K562 (cell line): ENCODE measurements around the gene PSMC3IP. TPM values are rescaled to one million over a fixed set of nuclear protein-coding genes. Genes with fewer than 3 reads are reported as not detected.
A peak's percentile ranks its signal among the peaks of the same experiment; 100 is the strongest.

Experiments used
- ATAC-seq: fragments of 200-7000 bp; cut with Tn5 transposase; 3 replicates; pipeline ENCODE4 v1.9.1; 2020; ENCODE audit warnings: moderate library complexity
- BruUV-seq: library from RNA; stranded (reverse); fragments of 400-500 nt; replicated peaks from 2 replicates; lab custom pipeline; 2021; lab: Mats Ljungman, UMichigan
- CTCF ChIA-PET: fragments of 300-600 bp; formaldehyde crosslinking; extraction: SDS; loops from one replicate; lab custom pipeline; 2021; ENCODE audit warnings: low intra/inter-chr PET ratio; lab: Yijun Ruan, JAX
- POLR2A ChIA-PET: fragments of 300-600, 350-650 bp; sonication (Branson Sonifier 250); formaldehyde crosslinking; extraction: SDS; loops from one replicate; lab custom pipeline; 2021; ENCODE audit warnings: antibody characterized with exemption, inconsistent platforms; lab: Yijun Ruan, JAX
- DNase-seq, 4 experiments: peaks; one replicate each; pipeline versions ENCODE4 v3.0.0 to v3.0.0-alpha.2; 2011 to 2018; ENCODE audit warnings: low spot score in 3 of 4, mixed read lengths in 3 of 4; ENCODE audit errors: extremely low read depth in 1 of 4
- FAIRE-seq: peaks from 2 replicates; lab custom pipeline; 2011; peaks lifted over from hg19 to GRCh38; lab: Jason Lieb, UNC
- H2AFZ ChIP-seq: 2 replicates; pipeline ENCODE4 v1.6.0; 2011; ENCODE audit warnings: low read depth, low read length, control low read depth, inconsistent platforms
- H3K27ac ChIP-seq: fragments of 200-600 bp; 3 replicates; pipeline ENCODE4 v1.8.0; 2011; ENCODE audit warnings: low read depth, mild to moderate bottlenecking, control low read depth, inconsistent platforms, low read length, moderate library complexity, mixed read lengths; ENCODE audit errors: extremely low read depth
- H3K27me3 ChIP-seq, 2 experiments: fragments of 300-600 bp in 1 of 2; 2 replicates in 1 of 2; 3 replicates in 1 of 2; pipeline versions ENCODE4 v1.6.0 to v1.8.0; 2011; ENCODE audit warnings: inconsistent platforms in 2 of 2, low read length in 2 of 2, mild to moderate bottlenecking in 1 of 2, mixed read lengths in 1 of 2, moderate library complexity in 1 of 2; ENCODE audit not compliant: control insufficient read depth in 2 of 2, insufficient read depth in 2 of 2
- H3K36me3 ChIP-seq: fragments of 300-600 bp; 3 replicates; pipeline ENCODE4 v1.8.0; 2011; ENCODE audit warnings: mild to moderate bottlenecking, low read length, inconsistent platforms; ENCODE audit not compliant: control insufficient read depth, insufficient read depth
- H3K4me1 ChIP-seq, 2 experiments: fragments of 200-600 bp in 1 of 2; replicated peaks in 1 of 2; 2 replicates in 1 of 2; 3 replicates in 1 of 2; pipeline versions ENCODE4 v1.5.1 to v1.8.0; 2011; ENCODE audit warnings: inconsistent platforms in 2 of 2, low read length in 2 of 2, mild to moderate bottlenecking in 1 of 2, mixed read lengths in 1 of 2, moderate library complexity in 1 of 2; ENCODE audit not compliant: control insufficient read depth in 2 of 2, insufficient read depth in 2 of 2
- H3K4me2 ChIP-seq: 2 replicates; pipeline ENCODE4 v1.6.1; 2011; ENCODE audit warnings: low read length, control low read depth, inconsistent platforms, mixed read lengths; ENCODE audit not compliant: insufficient read depth
- H3K4me3 ChIP-seq: fragments of 200-600 bp; sonication (generic), shearing (Covaris generic); 2 replicates; pipeline ENCODE4 v1.5.1; 2016; ENCODE audit warnings: control low read depth, inconsistent platforms
- H3K79me2 ChIP-seq: fragments of 200-600 bp; 3 replicates; pipeline ENCODE4 v1.8.0; 2011; ENCODE audit warnings: low read length, inconsistent platforms; ENCODE audit not compliant: control insufficient read depth, insufficient read depth
- H3K9ac ChIP-seq, 2 experiments: 2 replicates each; pipeline versions ENCODE4 v1.6.0 to v1.6.1; 2011; ENCODE audit warnings: low read depth in 2 of 2, low read length in 2 of 2, control low read depth in 1 of 2, inconsistent platforms in 1 of 2, mild to moderate bottlenecking in 1 of 2, mixed read lengths in 1 of 2; ENCODE audit not compliant: insufficient read depth in 1 of 2
- H3K9me1 ChIP-seq: one replicate; pipeline ENCODE4 v1.6.0; 2011; ENCODE audit warnings: inconsistent platforms, mild to moderate bottlenecking, low read length, moderate library complexity; ENCODE audit not compliant: control insufficient read depth, insufficient read depth
- H3K9me3 ChIP-seq: replicated peaks from 2 replicates; pipeline ENCODE4 v1.5.1; 2011; ENCODE audit warnings: low read depth, low read length, inconsistent platforms; ENCODE audit not compliant: control insufficient read depth, insufficient read depth
- H4K20me1 ChIP-seq: replicated peaks from 2 replicates; pipeline ENCODE4 v1.6.1; 2011; ENCODE audit warnings: low read length, inconsistent platforms, mixed read lengths; ENCODE audit not compliant: control insufficient read depth, insufficient read depth
- IRF2 ChIP-seq: sonication (generic); formaldehyde crosslinking; IDR thresholded peaks from 2 replicates; pipeline ENCODE4 v1.8.1; 2022; ENCODE audit warnings: mild to moderate bottlenecking, missing genetic modification reagents
- POLR2G ChIP-seq: fragments of 200-400 bp; formaldehyde crosslinking; IDR thresholded peaks from 2 replicates; pipeline ENCODE4 v1.6.1; 2017; ENCODE audit warnings: low read depth, mild to moderate bottlenecking, antibody characterized with exemption, low read length, moderate library complexity
- ZNF407 ChIP-seq: fragments of 450-650 bp; IDR thresholded peaks from 2 replicates; pipeline ENCODE4 v1.6.1; 2016; ENCODE audit warnings: low read depth
- ZNF444 ChIP-seq: fragments of 250-450 bp; sonication (Bioruptor Pico); IDR thresholded peaks from 2 replicates; pipeline ENCODE4 v1.4.0; 2020; ENCODE audit warnings: mild to moderate bottlenecking, moderate library complexity
- ZNF780A ChIP-seq: fragments of 250-450 bp; sonication (Bioruptor Pico); IDR thresholded peaks from 2 replicates; pipeline ENCODE4 v1.5.0; 2021; ENCODE audit warnings: mild to moderate bottlenecking
- WGBS: fragments of 100-300 bp; shearing (Covaris generic); methylation state at CpG from one replicate; pipeline ENCODE4 v1.1.6; 2016; ENCODE audit warnings: low coverage, mixed read lengths; ENCODE audit not compliant: insufficient coverage; ENCODE audit errors: missing lambda C conversion rate; 5-methylcytosine and 5-hydroxymethylcytosine counted together
- in situ Hi-C: fragments of 300-500 bp; cut with MboI; formaldehyde crosslinking; loops from 4 replicates; pipeline ENCODE4 v1.15.0; 2018; ENCODE audit warnings: inconsistent platforms, mixed read lengths
- intact Hi-C: fragments of 100-400 bp; cut with micrococcal nuclease; formaldehyde crosslinking; loops from 2 replicates; pipeline ENCODE4 v1.14.2; 2022
- polyA plus RNA-seq, 8 experiments: library from polyadenylated mRNA; depleted of rRNA in 4 of 8; stranded (reverse) in 5 of 8; unstranded in 3 of 8; fragments of >200 nt; fragmentation: Nextera tagmentation in 2 of 8; fragmentation: Illumina TruSeq in 1 of 8; extraction: Ambion mirVana in 2 of 8; extraction: Trizol in 1 of 8; gene quantifications; 2 replicates each; pipeline versions ENCODE4 v1.2.1 to v1.2.3, GENCODE V29; 2011 to 2014; ENCODE audit warnings: inconsistent platforms in 1 of 8, missing spikeins in 1 of 8
- total RNA-seq, 7 experiments: library from RNA; depleted of rRNA in 6 of 7; stranded (reverse); fragments of >200 nt in 6 of 7; fragmentation: Illumina TruSeq in 2 of 7; extraction: Trizol in 2 of 7; gene quantifications; 2 replicates each; pipeline versions ENCODE4 v1.2.1 to v1.2.3, GENCODE V29; 2011 to 2021; ENCODE audit warnings: low replicate concordance in 1 of 7

Gene PSMC3IP
- total and polyA plus RNA-seq, 9 of the 15 experiments (the other 6 are each of a cell fraction or from before 2014, with no cell fraction given), result 13.8 to 65.6 (median 32.8) TPM

DNA sequence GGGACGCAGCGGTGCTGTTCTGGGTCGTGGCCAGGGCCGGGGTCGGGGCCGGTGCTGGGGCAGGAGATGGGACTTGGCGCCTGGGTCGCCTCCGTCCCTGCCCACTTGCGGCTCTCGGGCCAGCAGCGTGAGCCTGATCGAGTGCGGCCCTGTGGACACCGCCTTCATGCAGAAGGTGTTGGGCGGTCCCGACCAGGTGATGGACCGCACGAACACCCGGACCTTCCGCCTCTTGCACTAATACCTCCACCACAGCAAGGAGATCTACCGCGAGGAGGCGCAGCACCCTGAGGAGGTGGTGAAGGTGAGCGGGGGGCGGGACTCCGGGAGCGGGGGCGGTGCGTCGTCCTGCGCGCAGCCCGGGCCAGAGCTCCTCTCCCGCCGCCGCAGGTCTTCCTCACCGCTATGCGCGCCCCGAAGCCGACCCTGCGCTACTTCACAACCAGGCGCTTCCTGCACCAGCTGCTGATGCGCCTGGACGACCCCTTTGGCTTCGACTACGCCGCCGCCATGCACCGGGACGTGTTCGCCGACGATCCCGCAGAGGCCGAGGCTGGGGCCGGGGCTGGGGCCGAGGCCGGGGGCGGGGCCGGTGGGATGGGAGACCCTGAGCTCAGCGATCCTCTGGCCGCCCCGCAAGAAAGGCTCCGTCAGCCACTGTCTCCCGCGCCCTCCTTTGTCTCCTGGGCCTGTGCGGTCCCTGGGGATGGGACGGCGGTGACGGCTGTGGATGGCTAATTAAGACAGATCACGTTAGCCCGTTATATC is 29.3 kb downstream of the PSMC3IP start:
- no peak overlapping the region for H3K4me3 ChIP-seq
- H3K9me3 ChIP-seq, result no peaks in the 10 kb centered on the region
- CTCF ChIA-PET, result no interaction called here
- peaks cover 5 to 36% of the 10 kb centered on the region in 2 experiments; a peak in 4 of 5 replicates for H3K4me1 ChIP-seq
- peaks cover 5% of the 10 kb centered on the region for H3K79me2 ChIP-seq
- no peak for ATAC-seq
- no peak for FAIRE-seq
- peak in 1 of 4 experiments; percentile 9 for DNase-seq
- POLR2A ChIA-PET, result interaction anchor here (0.5 to 0.9 kb wide), 3 partner anchors 23 to 739 kb away, joined by 3 read pairs; no protein-coding TSS in a partner anchor
- in situ Hi-C loops, result no loop called here
- no peak overlapping the region for H2AFZ ChIP-seq
- H3K36me3 ChIP-seq, result peaks cover 13% of the 10 kb centered on the region; the same call in 1 of the 3 replicates
- no peak overlapping the region; a peak in 1 of 4 replicates for H3K9ac ChIP-seq
- H3K4me2 ChIP-seq, result no peak overlapping the region
- TF ChIP-seq ZNF444 (CRISPR knock-in tag), result no peak
- TF ChIP-seq POLR2G, result peak; percentile 42; the same call in 1 of the 2 replicates
- no peaks in the 10 kb centered on the region for H3K27me3 ChIP-seq
- intact Hi-C loops, result no loop called here
- H3K27ac ChIP-seq, result no peak overlapping the region
- H3K9me1 ChIP-seq, result no peaks in the 10 kb centered on the region
- BruUV-seq, result no TSS peak
- 98% methylated on average over 32 of the region's 74 CpGs for WGBS
- H4K20me1 ChIP-seq, result no peaks in the 10 kb centered on the region

- no peak overlapping the region for H3K27ac ChIP-seq
- intact Hi-C loops (no loop called here), in situ Hi-C loops (no loop called here)
- no peak overlapping the region for H3K4me3 ChIP-seq
- no peak overlapping the region for H3K4me2 ChIP-seq
- H3K27me3 ChIP-seq, result no peaks in the 10 kb centered on the region
- H3K9ac ChIP-seq, result peak overlapping the region in 1 of 2 experiments; percentile 68; a peak in 2 of 4 replicates
- no peaks in the 10 kb centered on the region for H3K79me2 ChIP-seq
- FAIRE-seq (no peak), DNase-seq (no peak), ATAC-seq (no peak)
- H3K36me3 ChIP-seq, result peaks cover 14% of the 10 kb centered on the region; the same call in 1 of the 3 replicates
- H2AFZ ChIP-seq, result no peak overlapping the region
- 96% methylated on average over 14 of the region's 14 CpGs for WGBS
- H3K4me1 ChIP-seq, result peaks cover 0 to 35% of the 10 kb centered on the region in 2 experiments; a peak in 3 of 5 replicates
- H3K9me3 ChIP-seq, result no peaks in the 10 kb centered on the region
- no TSS peak for BruUV-seq
- ChIA-PET CTCF (no interaction called here), POLR2A (interaction anchor here (0.5 to 0.9 kb wide), 3 partner anchors 22 to 739 kb away, joined by 3 read pairs; no protein-coding TSS in a partner anchor)
- H4K20me1 ChIP-seq, result no peaks in the 10 kb centered on the region
- no peaks in the 10 kb centered on the region for H3K9me1 ChIP-seq
- no peak for TF ChIP-seq ZNF407
- TF ChIP-seq IRF2 (CRISPR knock-in tag), result no peak
- TF ChIP-seq POLR2G, result peak; percentile 1; the same call in 1 of the 2 replicates
- TF ChIP-seq ZNF780A, result no peak
These were observed 29.8 kb downstream of the PSMC3IP start for GRCh38 chr17:42547698-42548069.
